HG03064 (cell line): ENCODE results near the gene TBC1D22A.
"Not testable (repeated sequence)": the region's sequence is repeated elsewhere in the genome, so short reads cannot be mapped to it uniquely, and the experiment has no call there.

Experiments
- ATAC-seq: cut with Tn5 transposase; IDR thresholded peaks from one replicate; pipeline ENCODE4 v1.9.1; 2021; ENCODE audit warnings: low read depth; ENCODE audit not compliant: unreplicated experiment

The TBC1D22A gene

GRCh38 chr22:47102648-47103047, 340.2 kb downstream of the TBC1D22A start:
- ATAC-seq: no peak

- ATAC-seq: no peak
Observed at GRCh38 chr22:47105085-47105484, 342.6 kb downstream of the TBC1D22A start.

- no peak for ATAC-seq
Observed at GRCh38 chr22:47106806-47107205, 344.4 kb downstream of the TBC1D22A start.

- ATAC-seq: no peak
Observed at GRCh38 chr22:47107431-47107830, 345.0 kb downstream of the TBC1D22A start.

- ATAC-seq: no peak
Observed at GRCh38 chr22:47110817-47111443, 348.5 kb downstream of the TBC1D22A start.

- ATAC-seq: no peak
Observed at GRCh38 chr22:47111626-47112581, 349.5 kb downstream of the TBC1D22A start.

GRCh38 chr22:47112582-47112965, 350.1 kb downstream of the TBC1D22A start:
- ATAC-seq: no peak

- ATAC-seq: no peak
Observed at GRCh38 chr22:47112994-47113852, 350.8 kb downstream of the TBC1D22A start.

- no peak for ATAC-seq
Observed at GRCh38 chr22:47113853-47114415, 351.5 kb downstream of the TBC1D22A start.

- no peak for ATAC-seq
Observed at GRCh38 chr22:47114813-47115517, 352.5 kb downstream of the TBC1D22A start.

GRCh38 chr22:47115518-47115890, 353.1 kb downstream of the TBC1D22A start:
- ATAC-seq: no peak

GRCh38 chr22:47115921-47116320, 353.5 kb downstream of the TBC1D22A start:
- no peak for ATAC-seq

- ATAC-seq: no peak
Observed at GRCh38 chr22:47116426-47117341, 354.2 kb downstream of the TBC1D22A start.

- not testable (repeated sequence) for ATAC-seq
Observed at GRCh38 chr22:47117442-47117841, 355.0 kb downstream of the TBC1D22A start.

GRCh38 chr22:47119181-47119580, 356.7 kb downstream of the TBC1D22A start:
- no peak for ATAC-seq

GRCh38 chr22:47120399-47120798, 357.9 kb downstream of the TBC1D22A start:
- no peak for ATAC-seq

GRCh38 chr22:47121791-47122190, 359.3 kb downstream of the TBC1D22A start:
- no peak for ATAC-seq

GRCh38 chr22:47122441-47123000, 360.1 kb downstream of the TBC1D22A start:
- ATAC-seq: no peak
